Measurements from ENCODE around the gene STING1.
"Not testable (repeated sequence)": the region's sequence is repeated elsewhere in the genome, so short reads cannot be mapped to it uniquely, and the experiment has no call there.

Gene STING1

GRCh38 chr5:139482050-139482889 lies at the start of gene STING1:
STING1 (minus strand) TSS chr5:139482758; CDS start chr5:139481704, 1,054 bp downstream.
- no peak for DNase-seq (ENCODE audit: low read depth, low spot score)

DNA sequence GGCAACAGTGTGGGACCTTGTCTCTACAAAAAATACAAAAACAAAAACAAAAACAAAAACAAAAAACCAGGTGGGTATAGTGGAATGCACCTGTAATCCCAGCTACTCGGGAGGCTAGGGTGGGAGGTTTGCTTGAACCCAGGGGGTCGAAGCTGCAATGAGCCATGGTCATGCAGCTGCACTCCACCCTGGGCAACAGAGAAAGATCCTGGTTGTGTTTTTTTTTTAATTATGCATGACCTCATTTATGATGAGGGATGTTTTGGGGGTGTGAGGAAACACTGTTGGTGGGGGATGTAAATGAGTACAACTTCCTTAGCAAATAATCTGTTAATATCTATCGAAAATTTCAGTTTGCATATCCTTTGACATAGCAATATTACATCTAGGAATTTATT lies 49.2 kb upstream of the STING1 start:
- DNase-seq (ENCODE audit: low read depth, low spot score): no peak

GRCh38 chr5:139530079-139530478 lies 47.5 kb upstream of the STING1 start:
- not testable (repeated sequence) for DNase-seq (ENCODE audit: low read depth, low spot score)

GRCh38 chr5:139528695-139529094 lies 46.1 kb upstream of the STING1 start:
- DNase-seq (ENCODE audit: low read depth, low spot score): not testable (repeated sequence)

DNA sequence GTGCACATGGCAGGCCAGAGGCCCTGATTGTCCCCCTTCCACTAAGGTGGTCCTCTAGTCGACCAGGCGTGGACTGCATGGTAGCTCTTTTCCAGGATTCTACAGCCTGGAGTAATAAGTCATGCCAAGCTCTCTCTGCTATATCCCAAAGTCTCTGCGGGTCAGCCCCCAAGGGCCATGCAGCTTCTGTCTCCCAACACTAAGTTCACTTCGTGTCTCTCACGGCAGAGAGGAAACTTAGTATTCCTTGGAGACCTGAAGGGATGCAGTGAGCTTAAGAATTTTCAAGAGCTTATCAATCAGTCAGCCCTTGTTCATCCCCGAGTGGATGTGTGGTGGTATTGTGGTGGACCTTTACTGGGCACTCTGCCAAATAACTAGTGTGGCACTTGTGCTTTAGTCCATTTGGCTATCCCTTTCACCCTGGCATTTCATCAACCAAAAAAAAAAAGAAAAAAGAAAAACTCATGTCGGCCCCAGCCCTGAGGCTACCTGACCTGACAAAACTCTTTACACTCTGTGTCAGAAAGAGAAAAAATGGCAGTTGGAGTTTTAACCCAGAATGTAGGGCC lies 45.4 kb upstream of the STING1 start:
- not testable (repeated sequence) for DNase-seq (ENCODE audit: low read depth, low spot score)

DNA sequence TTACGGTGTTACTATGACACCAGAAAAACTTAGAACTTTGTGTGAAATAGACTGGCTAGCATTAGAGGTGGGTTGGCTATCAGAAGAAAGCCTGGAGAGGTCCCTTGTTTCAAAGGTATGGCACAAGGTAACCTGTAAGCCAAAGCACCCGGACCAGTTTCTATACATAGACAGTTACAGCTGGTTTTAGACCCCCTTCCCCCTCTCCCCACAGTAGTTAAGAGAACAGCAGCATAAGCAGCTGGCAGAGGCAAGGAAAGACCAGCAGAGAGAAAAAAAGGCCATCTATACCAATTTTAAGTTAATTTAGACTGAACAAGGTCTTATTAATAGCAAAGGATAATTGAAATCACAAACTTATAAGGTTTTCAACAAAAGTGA lies 44.5 kb upstream of the STING1 start:
- DNase-seq (ENCODE audit: low read depth, low spot score): not testable (repeated sequence)

DNA sequence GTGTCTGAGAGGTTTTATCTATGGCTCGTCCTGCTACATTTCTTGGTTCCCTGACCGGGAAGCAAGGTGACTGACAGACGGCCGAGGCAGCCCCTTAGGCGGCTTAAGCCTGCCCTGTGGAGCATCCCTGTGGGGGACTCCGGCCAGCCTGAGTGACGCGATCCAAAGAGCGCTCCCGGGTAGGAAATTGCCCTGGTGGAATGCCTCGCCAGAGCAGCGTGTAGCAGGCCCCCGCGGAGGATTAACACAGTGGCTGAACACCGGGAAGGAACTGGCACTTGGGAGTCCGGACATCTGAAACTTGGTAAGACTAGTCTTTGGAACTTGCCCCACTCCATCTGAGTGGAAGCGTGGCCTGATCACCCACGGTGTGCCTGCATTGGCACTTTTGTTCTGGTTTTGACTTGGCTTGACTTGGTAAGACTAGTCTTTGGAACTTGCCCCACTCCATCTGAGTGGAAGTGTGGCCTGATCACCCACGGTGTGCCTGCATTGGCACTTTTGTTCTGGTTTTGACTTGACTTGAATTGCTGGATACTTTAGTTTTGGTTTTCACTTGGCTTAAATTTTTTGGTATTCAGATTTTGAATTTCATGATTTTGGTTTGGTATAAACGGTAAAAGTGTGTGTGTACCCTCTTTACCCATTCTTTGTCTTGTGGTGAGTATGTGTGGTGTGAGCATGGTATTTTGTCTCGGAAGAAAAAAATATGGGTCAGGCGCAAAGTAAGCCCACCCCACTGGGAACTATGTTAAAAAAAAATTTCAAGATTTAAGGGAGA lies 43.9 kb upstream of the STING1 start:
- DNase-seq (ENCODE audit: low read depth, low spot score): not testable (repeated sequence)

DNA sequence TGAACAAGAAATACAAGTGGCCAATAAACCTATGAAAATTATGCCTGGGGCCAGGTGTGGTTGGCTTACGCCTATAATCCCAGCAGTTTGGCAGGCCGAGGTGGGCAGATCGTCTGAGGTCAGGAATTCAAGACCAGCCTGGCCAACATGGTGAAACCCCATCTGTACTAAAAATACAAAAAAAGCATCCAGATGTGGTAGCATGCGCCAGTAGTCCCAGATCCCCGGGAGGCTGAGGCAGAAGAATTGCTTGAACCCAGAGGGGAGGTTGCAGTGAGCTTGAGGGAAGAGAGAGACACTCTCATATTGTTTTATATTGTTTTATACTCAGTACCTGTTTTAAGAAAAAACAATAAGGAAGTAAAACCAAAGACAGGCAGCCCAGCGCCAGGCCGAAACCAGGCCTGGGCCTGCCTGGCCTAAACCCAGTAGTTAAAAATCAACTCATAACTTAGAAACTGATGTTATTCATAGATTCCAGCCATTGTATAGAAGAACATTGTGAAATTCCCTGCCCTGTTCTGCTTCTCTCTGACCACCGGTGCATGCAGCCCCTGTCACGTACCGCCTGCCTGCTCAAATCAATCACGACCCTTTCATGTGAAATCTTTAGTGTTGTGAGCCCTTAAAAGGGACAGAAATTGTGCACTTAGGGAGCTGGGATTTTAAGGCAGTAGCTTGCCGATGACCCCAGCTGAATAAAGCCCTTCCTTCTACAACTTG lies 43.2 kb upstream of the STING1 start:
- DNase-seq (ENCODE audit: low read depth, low spot score): not testable (repeated sequence)

GRCh38 chr5:139524940-139525585 lies 42.5 kb upstream of the STING1 start:
- no peak for DNase-seq (ENCODE audit: low read depth, low spot score)

DNA sequence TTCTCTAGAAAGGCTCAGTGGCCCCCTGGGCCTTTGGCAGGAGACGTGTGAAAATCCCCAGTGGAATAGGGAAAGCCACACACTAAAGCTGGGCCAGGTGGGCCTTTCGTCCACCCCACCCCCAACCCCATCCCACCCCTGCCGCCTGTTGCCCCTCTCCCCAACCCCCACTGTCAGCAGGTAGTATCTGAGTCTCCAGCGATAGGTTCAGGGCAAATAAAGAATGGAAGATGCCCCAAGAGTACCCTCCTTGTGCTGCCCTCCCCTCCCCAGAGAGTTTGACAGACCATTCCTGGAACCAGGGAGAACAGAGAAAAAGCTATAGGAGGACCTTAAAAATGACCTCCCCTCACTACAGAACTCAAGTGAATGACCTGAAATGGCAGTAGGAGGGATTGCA lies 41.9 kb upstream of the STING1 start:
- no peak for DNase-seq (ENCODE audit: low read depth, low spot score)

DNA sequence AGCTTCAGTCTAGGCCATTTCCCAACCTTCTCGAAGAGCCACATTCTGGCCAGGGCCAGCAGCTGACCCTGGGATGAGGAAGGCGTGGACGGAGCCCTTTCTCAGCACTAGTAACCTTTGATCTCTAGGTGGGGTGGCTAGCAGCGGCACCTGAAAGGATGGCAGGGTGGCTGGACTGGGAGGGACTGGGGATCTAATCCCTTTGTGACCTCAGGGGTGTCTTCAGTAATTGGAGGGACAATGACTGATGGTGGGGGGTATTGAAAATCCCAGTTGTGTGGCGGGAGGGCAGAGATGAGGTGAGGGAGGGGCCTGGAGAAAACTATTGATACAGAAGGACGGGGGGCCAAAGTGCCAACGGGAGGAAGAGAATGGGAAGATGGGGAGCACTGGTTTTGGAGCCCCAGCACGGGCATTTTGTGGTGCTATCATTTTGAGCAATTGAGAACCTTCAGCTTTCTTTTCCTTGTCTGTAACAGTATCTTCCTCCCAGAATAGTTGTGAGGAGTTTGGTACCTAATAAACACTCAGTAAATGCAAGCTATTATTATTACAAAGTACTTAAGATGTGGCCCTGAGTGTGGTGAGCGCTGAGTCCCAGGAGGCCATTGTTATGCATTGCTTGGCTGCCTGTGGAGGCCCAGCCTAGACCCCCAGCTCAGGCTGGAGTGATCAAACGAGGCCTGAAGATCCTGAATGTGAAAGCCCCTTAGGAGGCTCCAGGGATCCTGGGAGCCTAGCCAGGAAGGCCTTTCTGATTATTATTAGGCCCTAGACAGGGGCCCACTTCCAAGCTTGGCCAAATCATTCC lies 41.3 kb upstream of the STING1 start:
- no peak for DNase-seq (ENCODE audit: low read depth, low spot score)

DNA sequence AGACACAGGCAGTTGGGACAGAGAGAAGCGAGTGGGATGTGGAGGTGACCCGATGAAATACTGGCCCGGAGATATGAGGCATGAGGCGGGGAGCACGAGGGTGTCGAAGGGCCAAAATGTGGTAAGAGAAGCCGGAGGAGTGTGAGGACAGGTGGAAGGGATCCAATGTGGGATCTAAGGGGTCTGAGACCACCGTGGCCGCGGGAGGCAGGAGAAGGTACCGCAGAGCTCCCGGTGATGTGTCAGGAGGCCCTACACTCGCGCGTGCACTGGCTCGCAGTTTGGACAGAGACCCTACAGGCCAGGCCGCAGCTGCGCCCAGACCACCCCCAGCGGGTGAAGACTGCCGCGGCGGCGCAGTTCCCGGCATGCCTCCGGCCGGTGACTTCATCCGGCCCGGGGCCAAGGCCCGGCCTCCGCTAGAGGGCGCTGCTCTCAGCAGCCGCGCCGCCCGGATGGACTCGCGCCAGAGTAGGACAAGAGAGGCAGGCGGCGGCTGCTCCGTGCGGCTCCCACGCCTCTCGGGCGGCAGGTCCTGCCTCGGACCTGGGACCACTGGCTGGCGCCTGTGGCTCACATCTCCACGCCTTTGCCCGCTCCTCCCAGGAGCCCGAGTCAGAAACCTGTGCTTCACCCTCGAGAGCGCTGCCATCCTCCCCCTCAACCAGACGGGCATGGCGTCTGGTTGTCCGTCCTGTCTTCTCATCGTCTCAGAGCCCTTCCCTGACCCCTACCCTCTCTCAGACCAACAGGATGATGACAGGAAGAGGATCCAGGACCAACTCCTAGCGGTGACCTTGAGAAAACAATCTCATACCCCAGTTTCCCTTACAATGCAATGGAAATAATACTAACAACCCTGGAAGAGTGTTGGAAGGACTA lies 35.4 kb upstream of the STING1 start:
- DNase-seq (ENCODE audit: low read depth, low spot score): peak; percentile 79

- DNase-seq (ENCODE audit: low read depth, low spot score): no peak
Observed at GRCh38 chr5:139514486-139514856, 31.9 kb upstream of the STING1 start.

- DNase-seq (ENCODE audit: low read depth, low spot score): no peak
Observed at GRCh38 chr5:139513852-139514485, 31.4 kb upstream of the STING1 start.

- DNase-seq (ENCODE audit: low read depth, low spot score): peak; percentile 58
Observed at GRCh38 chr5:139513434-139513833, 30.9 kb upstream of the STING1 start.

DNA sequence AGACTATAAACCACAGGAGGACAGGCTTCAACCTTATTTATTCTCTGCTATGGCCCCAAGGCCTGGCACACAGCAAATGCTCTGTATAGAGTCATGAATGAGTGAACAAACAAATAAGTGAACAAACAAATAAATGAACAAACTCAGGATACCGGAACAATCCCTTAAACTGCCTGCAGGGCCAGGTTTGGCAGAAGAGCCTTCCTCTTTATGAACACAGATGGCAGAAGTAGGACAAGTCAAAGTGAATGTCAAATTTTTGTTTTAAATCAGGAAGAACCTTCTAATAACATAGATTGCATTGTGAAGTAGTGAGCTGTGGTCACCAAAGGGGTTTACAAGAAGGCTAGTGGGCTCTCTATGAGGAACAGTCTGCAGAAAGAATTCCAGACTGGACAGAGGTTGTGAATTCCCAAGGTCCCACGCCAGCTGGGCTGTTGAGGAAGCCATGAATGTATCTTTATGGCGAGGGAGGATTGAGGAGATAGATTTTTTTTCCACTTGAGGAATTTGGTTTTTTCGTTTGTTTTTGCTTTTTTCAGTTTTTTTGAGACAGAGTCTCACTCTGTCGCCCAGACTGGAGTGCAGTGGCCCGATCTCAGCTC lies 30.3 kb upstream of the STING1 start:
- no peak for DNase-seq (ENCODE audit: low read depth, low spot score)

DNA sequence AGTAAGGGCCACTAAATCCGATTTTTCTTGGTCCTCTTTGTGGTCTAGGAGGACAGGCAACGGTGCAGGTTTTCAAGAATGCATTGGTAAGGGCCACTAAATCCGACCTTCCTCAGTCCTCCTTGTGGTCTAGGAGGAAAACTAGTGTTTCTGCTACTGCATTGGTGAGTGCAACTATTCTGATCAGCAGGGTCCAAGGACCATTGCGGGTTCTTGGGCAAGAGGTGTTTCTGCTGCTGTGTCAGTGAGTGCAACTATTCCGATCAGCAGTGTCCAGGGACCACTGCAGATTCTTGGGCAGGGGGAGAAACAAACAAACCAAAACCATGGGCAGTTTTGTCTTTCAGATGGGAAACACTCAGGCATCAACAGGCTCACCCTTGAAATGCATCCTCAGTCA lies 22.2 kb upstream of the STING1 start:
- DNase-seq (ENCODE audit: low read depth, low spot score): not testable (repeated sequence)

DNA sequence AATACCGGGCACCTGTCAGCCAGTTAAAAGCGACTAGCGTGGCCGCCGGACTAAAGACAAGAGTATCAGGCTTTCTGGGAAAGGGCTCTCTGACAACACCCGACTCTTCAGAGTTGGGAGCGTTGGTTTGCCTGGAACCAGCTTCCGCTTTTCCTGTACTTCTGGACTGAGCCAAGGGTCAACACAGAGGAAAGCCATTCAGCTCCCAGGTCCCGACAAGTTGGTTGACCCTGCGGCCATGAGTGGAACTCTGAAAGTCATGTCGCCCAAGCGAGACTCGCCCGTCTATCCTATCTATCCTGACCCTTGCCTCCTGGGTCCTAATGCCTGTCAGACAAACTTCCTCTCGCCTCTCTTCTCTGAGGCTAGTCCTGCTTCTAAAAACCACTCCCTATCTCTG lies 21.3 kb upstream of the STING1 start:
- not testable (repeated sequence) for DNase-seq (ENCODE audit: low read depth, low spot score)
